Naive thymus-derived CD4-positive, alpha-beta T cell (primary cell): Measurements from ENCODE around the gene TNIK. TPM values are rescaled to one million over a fixed set of nuclear protein-coding genes. Genes with fewer than 3 reads are reported as not detected.

Source experiments
- ATAC-seq: fragments of 150-1000 bp; cut with Tn5 transposase; 2 replicates; pipeline ENCODE4 v1.10.0; 2021; ENCODE audit warnings: mild to moderate bottlenecking, moderate library complexity
- CTCF ChIA-PET: fragments of 350-600 bp; sonication (Branson Sonifier 250); formaldehyde crosslinking; loops from one replicate; lab custom pipeline; 2021; ENCODE audit warnings: antibody characterized with exemption; lab: Charles Lee
- POLR2A ChIA-PET: fragments of 350-600 bp; sonication (Branson Sonifier 250); formaldehyde crosslinking; loops from one replicate; lab custom pipeline; 2021; ENCODE audit warnings: antibody characterized with exemption, inconsistent platforms; lab: Charles Lee
- DNase-seq, 9 donors: peaks; one replicate each; pipeline versions ENCODE4 v3.0.0 to v3.0.0-alpha.2; 2020 to 2022; ENCODE audit warnings: mixed read lengths in 1 of 9
- H3K27ac ChIP-seq: one replicate; pipeline ENCODE4 v1.7.0; 2013; ENCODE audit warnings: mild to moderate bottlenecking, low read depth, low read length, moderate library complexity
- H3K27me3 ChIP-seq, 2 donors: one replicate each; pipeline ENCODE4 v1.7.0; 2013; ENCODE audit warnings: low read length in 2 of 2, mild to moderate bottlenecking in 2 of 2, moderate library complexity in 2 of 2; ENCODE audit not compliant: control insufficient read depth in 2 of 2, insufficient read depth in 2 of 2
- H3K36me3 ChIP-seq, 3 experiments: 1 replicate in 2 of 3; 2 replicates in 1 of 3; pipeline ENCODE4 v1.7.0; 2013; ENCODE audit warnings: low read length in 3 of 3, mild to moderate bottlenecking in 3 of 3, moderate library complexity in 1 of 3; ENCODE audit not compliant: insufficient read depth in 3 of 3, control insufficient read depth in 2 of 3
- H3K4me1 ChIP-seq, 2 donors: one replicate each; pipeline ENCODE4 v1.7.0; 2013; ENCODE audit warnings: low read length in 2 of 2, mild to moderate bottlenecking in 2 of 2, moderate library complexity in 1 of 2; ENCODE audit not compliant: control insufficient read depth in 2 of 2, insufficient read depth in 2 of 2
- H3K4me3 ChIP-seq: 2 replicates; pipeline ENCODE4 v1.7.0; 2013; ENCODE audit warnings: mild to moderate bottlenecking, low read length
- H3K9me3 ChIP-seq, 3 experiments: 1 replicate in 2 of 3; 2 replicates in 1 of 3; pipeline ENCODE4 v1.7.0; 2013; ENCODE audit warnings: low read length in 3 of 3; ENCODE audit not compliant: control insufficient read depth in 2 of 3
- H3K27ac Mint-ChIP-seq, 9 donors: one replicate each; pipeline ENCODE4 v1.8.0; 2020 to 2022; ENCODE audit warnings: mixed read lengths in 9 of 9, mild to moderate bottlenecking in 8 of 9, moderate library complexity in 5 of 9, inconsistent platforms in 2 of 9
- H3K27me3 Mint-ChIP-seq, 5 donors: one replicate each; pipeline ENCODE4 v1.8.0; 2021 to 2022; ENCODE audit warnings: mixed read lengths in 5 of 5, mild to moderate bottlenecking in 1 of 5
- H3K36me3 Mint-ChIP-seq, 5 donors: one replicate each; pipeline ENCODE4 v1.8.0; 2020 to 2022; ENCODE audit warnings: mixed read lengths in 5 of 5, mild to moderate bottlenecking in 3 of 5, inconsistent platforms in 1 of 5
- H3K4me1 Mint-ChIP-seq, 7 donors: one replicate each; pipeline ENCODE4 v1.8.0; 2020 to 2022; ENCODE audit warnings: mixed read lengths in 7 of 7, mild to moderate bottlenecking in 3 of 7, inconsistent platforms in 1 of 7
- H3K4me3 Mint-ChIP-seq, 10 donors: one replicate each; pipeline ENCODE4 v1.8.0; 2020 to 2022; ENCODE audit warnings: mild to moderate bottlenecking in 10 of 10, mixed read lengths in 10 of 10, moderate library complexity in 6 of 10, inconsistent platforms in 2 of 10
- H3K9me3 Mint-ChIP-seq, 11 donors: one replicate each; pipeline ENCODE4 v1.8.0; 2020 to 2022; ENCODE audit warnings: mixed read lengths in 11 of 11, mild to moderate bottlenecking in 4 of 11, inconsistent platforms in 1 of 11, moderate library complexity in 1 of 11
- intact Hi-C, 2 donors: fragments of 100-400 bp; cut with micrococcal nuclease; formaldehyde crosslinking; loops; one replicate each; pipeline ENCODE4 v1.15.1; 2023
- polyA plus RNA-seq, 2 donors: library from polyadenylated mRNA; unstranded; fragments of 300-500 nt; fragmentation: Illumina TruSeq; gene quantifications; one replicate each; pipeline ENCODE4 v1.2.3, GENCODE V29; 2021
- total RNA-seq, 6 experiments: library from RNA in 5 of 6; stranded (reverse) in 5 of 6; gene quantifications; 1 replicate in 5 of 6; 2 replicates in 1 of 6; pipeline ENCODE4 v1.2.3 and lab custom pipeline; 2021 to 2026

TNIK gene
- total and polyA plus RNA-seq, 7 experiments from 2014 or later, result 20.2 to 74.9 (median 66.3) TPM

GRCh38 chr3:171169866-171170265, 290.3 kb downstream of the TNIK start:
- peaks cover 3 to 54% (median 4%) of the 10 kb centered on the region in 3 experiments for H3K36me3 ChIP-seq
- no peak overlapping the region for H3K4me3 Mint-ChIP-seq

GRCh38 chr3:171169443-171169842, 290.8 kb downstream of the TNIK start:
- H3K4me3 ChIP-seq, result no peak overlapping the region
- peaks cover 0 to 4% (median 0%) of the 10 kb centered on the region in 11 donors for H3K9me3 Mint-ChIP-seq
- H3K27ac ChIP-seq, result no peak overlapping the region
- H3K4me3 Mint-ChIP-seq, result no peak overlapping the region
- intact Hi-C loops, result loop anchor here (10.0 kb wide), 2 partner anchors 205 to 1175 kb away; no protein-coding TSS in a partner anchor
- peak overlapping the region in 1 of 9 donors; percentile 19 for H3K27ac Mint-ChIP-seq
- no peaks in the 10 kb centered on the region for H3K27me3 ChIP-seq
- ChIA-PET POLR2A (no interaction called here), CTCF (interaction anchor here (0.6 kb wide), 1 partner anchor 475 kb away, joined by 3 read pairs; no protein-coding TSS in a partner anchor)
- no peaks in the 10 kb centered on the region for H3K27me3 Mint-ChIP-seq
- DNase-seq (no peak), ATAC-seq (no peak)
- peaks cover 15 to 79% (median 59%) of the 10 kb centered on the region in 5 donors for H3K36me3 Mint-ChIP-seq
- peaks cover 3 to 54% (median 4%) of the 10 kb centered on the region in 3 experiments for H3K36me3 ChIP-seq
- H3K9me3 ChIP-seq, result no peaks in the 10 kb centered on the region
- no peaks in the 10 kb centered on the region for H3K4me1 ChIP-seq
- H3K4me1 Mint-ChIP-seq, result peaks cover 9 to 25% (median 20%) of the 10 kb centered on the region in 7 donors

More at GRCh38 chr3:171169866-171170265, 290.3 kb downstream of the TNIK start:
- H3K4me1 Mint-ChIP-seq, result peaks cover 9 to 28% (median 20%) of the 10 kb centered on the region in 7 donors
- no peak for ATAC-seq
- Histone ChIP-seq H3K27ac (no peak overlapping the region), H3K27me3 (no peaks in the 10 kb centered on the region), H3K4me3 (no peak overlapping the region), H3K9me3 (no peaks in the 10 kb centered on the region), H3K4me1 (no peaks in the 10 kb centered on the region)
- no peak for DNase-seq
- CTCF ChIA-PET, result interaction anchor here (0.6 kb wide), 1 partner anchor 474 kb away, joined by 3 read pairs; no protein-coding TSS in a partner anchor
- H3K36me3 Mint-ChIP-seq, result peaks cover 18 to 79% (median 58%) of the 10 kb centered on the region in 5 donors
- POLR2A ChIA-PET, result no interaction called here
- peak overlapping the region in 1 of 9 donors; percentile 33 for H3K27ac Mint-ChIP-seq
- no peaks in the 10 kb centered on the region for H3K27me3 Mint-ChIP-seq
- intact Hi-C loops, result loop anchor here (10.0 kb wide), 2 partner anchors 205 to 1175 kb away; no protein-coding TSS in a partner anchor
- peaks cover 0 to 4% (median 0%) of the 10 kb centered on the region in 11 donors for H3K9me3 Mint-ChIP-seq

DNA sequence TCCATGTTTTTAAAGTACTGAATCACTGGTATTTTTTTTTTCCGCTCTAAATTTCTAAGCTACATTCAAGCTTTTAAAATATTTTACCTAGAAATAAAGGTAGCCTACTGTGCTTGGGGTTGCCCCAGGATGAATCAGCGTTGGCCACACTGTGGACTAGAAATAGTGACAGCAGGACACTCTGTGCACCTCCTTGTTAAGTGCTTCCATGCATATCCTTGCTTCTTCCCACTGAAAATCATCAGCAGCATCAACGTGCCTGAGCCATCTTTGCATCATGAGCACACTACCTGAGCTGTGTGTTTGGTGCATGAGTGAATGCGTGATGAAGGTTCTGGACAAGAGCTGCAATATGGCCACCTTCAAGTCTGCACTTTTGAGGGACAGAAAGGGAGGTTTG, 291.7 kb downstream of the TNIK start:
- ChIA-PET CTCF (no interaction called here), POLR2A (no interaction called here)
- DNase-seq (no peak), ATAC-seq (no peak)
- no peaks in the 10 kb centered on the region for H3K9me3 ChIP-seq
- H3K4me1 ChIP-seq, result no peaks in the 10 kb centered on the region
- H3K27me3 ChIP-seq, result no peaks in the 10 kb centered on the region
- Mint-ChIP-seq H3K36me3 (peaks cover 15 to 79% (median 60%) of the 10 kb centered on the region in 5 donors), H3K9me3 (peaks cover 0 to 6% (median 0%) of the 10 kb centered on the region in 11 donors), H3K4me3 (no peak overlapping the region), H3K27me3 (no peaks in the 10 kb centered on the region), H3K4me1 (peaks cover 9 to 25% (median 18%) of the 10 kb centered on the region in 7 donors), H3K27ac (peak overlapping the region in 1 of 9 donors; percentile 36)
- peaks cover 3 to 55% (median 4%) of the 10 kb centered on the region in 3 experiments for H3K36me3 ChIP-seq
- H3K27ac ChIP-seq, result no peak overlapping the region
- intact Hi-C loops, result loop anchor here (10.0 kb wide), 2 partner anchors 204 to 1176 kb away; no protein-coding TSS in a partner anchor
- no peak overlapping the region for H3K4me3 ChIP-seq

DNA sequence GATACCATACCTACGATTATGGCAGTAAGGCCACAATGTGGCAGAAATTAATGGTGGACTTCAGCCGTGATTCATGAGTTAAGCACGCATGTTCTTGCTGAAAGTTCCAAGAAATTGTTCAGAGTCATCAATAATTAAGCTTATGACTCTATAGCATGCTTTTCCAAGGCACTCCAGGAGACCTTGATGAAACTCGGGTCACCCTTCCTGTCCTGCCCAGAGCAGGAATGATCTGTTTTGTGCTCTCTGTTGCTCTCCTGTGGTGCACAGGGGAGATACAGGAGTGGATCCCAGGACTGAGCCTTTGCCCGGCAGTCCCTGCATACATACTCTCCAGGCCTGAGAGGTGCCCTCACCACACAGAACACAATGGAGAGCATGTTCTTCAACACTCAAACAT, 292.1 kb downstream of the TNIK start:
- H3K27ac Mint-ChIP-seq, result no peak overlapping the region
- no peak overlapping the region for H3K4me3 Mint-ChIP-seq
- no peaks in the 10 kb centered on the region for H3K27me3 Mint-ChIP-seq
- Histone ChIP-seq H3K9me3 (no peaks in the 10 kb centered on the region), H3K4me1 (no peaks in the 10 kb centered on the region), H3K27ac (no peak overlapping the region), H3K27me3 (no peaks in the 10 kb centered on the region), H3K36me3 (peaks cover 3 to 57% (median 4%) of the 10 kb centered on the region in 3 experiments), H3K4me3 (no peak overlapping the region)
- ATAC-seq (no peak), DNase-seq (no peak)
- POLR2A ChIA-PET, result no interaction called here
- peaks cover 15 to 81% (median 62%) of the 10 kb centered on the region in 5 donors for H3K36me3 Mint-ChIP-seq
- CTCF ChIA-PET, result no interaction called here
- peaks cover 9 to 25% (median 18%) of the 10 kb centered on the region in 7 donors for H3K4me1 Mint-ChIP-seq
- peaks cover 0 to 8% (median 2%) of the 10 kb centered on the region in 11 donors for H3K9me3 Mint-ChIP-seq
- intact Hi-C loops, result loop anchor here (10.0 kb wide), 2 partner anchors 203 to 1177 kb away; no protein-coding TSS in a partner anchor

DNA sequence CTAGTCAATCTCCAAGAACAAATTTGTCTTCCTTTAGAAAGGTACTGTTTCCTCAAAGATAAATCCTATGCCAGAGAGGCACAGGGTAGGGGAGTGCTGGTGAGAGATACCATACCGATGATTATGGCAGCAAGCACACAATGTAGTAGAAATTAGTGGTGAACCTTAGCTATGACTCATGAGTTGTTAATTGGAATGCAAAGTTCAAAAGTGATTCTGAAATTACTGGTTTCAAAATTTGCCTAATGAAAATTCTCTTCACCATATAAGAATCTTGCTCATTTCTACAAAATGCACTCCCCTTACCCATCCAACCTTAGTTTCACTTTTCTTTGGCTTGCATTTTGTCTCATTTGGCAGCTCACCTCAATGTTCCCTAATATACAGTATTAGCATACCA, 294.2 kb downstream of the TNIK start:
- ATAC-seq (no peak), DNase-seq (no peak)
- no peak overlapping the region for H3K4me3 ChIP-seq
- intact Hi-C loops, result loop anchor here (10.0 kb wide), 2 partner anchors 201 to 1179 kb away; no protein-coding TSS in a partner anchor
- Mint-ChIP-seq H3K36me3 (peaks cover 14 to 75% (median 74%) of the 10 kb centered on the region in 5 donors), H3K27ac (peak overlapping the region in 7 of 9 donors; percentile 26 to 91 (median 74)), H3K27me3 (no peaks in the 10 kb centered on the region), H3K9me3 (peaks cover 0 to 12% (median 3%) of the 10 kb centered on the region in 11 donors), H3K4me1 (peaks cover 9 to 21% (median 18%) of the 10 kb centered on the region in 7 donors), H3K4me3 (peak overlapping the region in 1 of 10 donors; percentile 57)
- H3K27ac ChIP-seq, result no peak overlapping the region
- no peaks in the 10 kb centered on the region for H3K4me1 ChIP-seq
- ChIA-PET CTCF (interaction anchor here (1.0 to 2.7 kb wide), 2 partner anchors 22 to 400 kb away, joined by 4 to 11 read pairs; no protein-coding TSS in a partner anchor), POLR2A (no interaction called here)
- H3K36me3 ChIP-seq, result peaks cover 3 to 55% (median 7%) of the 10 kb centered on the region in 3 experiments
- no peaks in the 10 kb centered on the region for H3K27me3 ChIP-seq
- H3K9me3 ChIP-seq, result no peaks in the 10 kb centered on the region

GRCh38 chr3:171165499-171165921, 294.7 kb downstream of the TNIK start:
- Mint-ChIP-seq H3K4me1 (peaks cover 9 to 21% (median 18%) of the 10 kb centered on the region in 7 donors), H3K4me3 (peak overlapping the region in 1 of 10 donors; percentile 57), H3K36me3 (peaks cover 17 to 77% (median 73%) of the 10 kb centered on the region in 5 donors), H3K27ac (peak overlapping the region; percentile 3 to 91 (median 30)), H3K9me3 (peaks cover 0 to 12% (median 3%) of the 10 kb centered on the region in 11 donors), H3K27me3 (no peaks in the 10 kb centered on the region)
- POLR2A ChIA-PET, result no interaction called here
- CTCF ChIA-PET, result interaction anchor here (0.6 to 2.7 kb wide), 3 partner anchors 23 to 401 kb away, joined by 3 to 11 read pairs (median 4); no protein-coding TSS in a partner anchor
- H3K4me1 ChIP-seq, result no peaks in the 10 kb centered on the region
- DNase-seq (no peak), ATAC-seq (peak; percentile 27)
- peaks cover 3 to 60% (median 10%) of the 10 kb centered on the region in 3 experiments for H3K36me3 ChIP-seq
- H3K4me3 ChIP-seq, result no peak overlapping the region
- no peaks in the 10 kb centered on the region for H3K9me3 ChIP-seq
- no peak overlapping the region for H3K27ac ChIP-seq
- intact Hi-C loops, result loop anchor here (10.0 kb wide), 2 partner anchors 201 to 1179 kb away; no protein-coding TSS in a partner anchor
- no peaks in the 10 kb centered on the region for H3K27me3 ChIP-seq
